Activated CD4-positive, alpha-beta memory T cell treated with anti-CD3 and anti-CD28 coated beads for 36 hours (primary cell): ENCODE results near the gene NIPSNAP2. TPM values are rescaled to one million over a fixed set of nuclear protein-coding genes. Genes with fewer than 3 reads are reported as not detected.

Source experiments
- total RNA-seq, 2 experiments: library from RNA; stranded (reverse); gene quantifications; one replicate each; pipeline ENCODE4 v1.2.3, GENCODE V29; 2021

Gene NIPSNAP2
- total RNA-seq, 2 experiments from 2014 or later, result 55.7 to 57.4 TPM

Other genes with a start within 250 kb of the NIPSNAP2 start
- not detected for gene SEPTIN14, start 101.8 kb upstream of the NIPSNAP2 start, total RNA-seq
- 1 to 10 TPM; 2.0 to 2.4 TPM for gene ZNF713, start 77.1 kb upstream of the NIPSNAP2 start, total RNA-seq
- gene MRPS17, start 12.7 kb upstream of the NIPSNAP2 start, total RNA-seq, result 10 to 100 TPM; 21.7 to 22.3 TPM
- 10 to 100 TPM; 16.3 to 20.9 TPM for gene PSPH, start 86.9 kb downstream of the NIPSNAP2 start, total RNA-seq
- 100 to 1,000 TPM; 222 to 230 TPM for gene CCT6A, start 87.2 kb downstream of the NIPSNAP2 start, total RNA-seq
- gene SUMF2, start 99.7 kb downstream of the NIPSNAP2 start, total RNA-seq, result 100 to 1,000 TPM; 130 to 133 TPM
- gene PHKG1, start 128.4 kb downstream of the NIPSNAP2 start, total RNA-seq, result 1 to 10 TPM; 2.4 to 3.0 TPM
- 100 to 1,000 TPM; 764 to 766 TPM for gene CHCHD2, start 141.9 kb downstream of the NIPSNAP2 start, total RNA-seq
- not detected for gene NUPR2, start 151.8 kb downstream of the NIPSNAP2 start, total RNA-seq